A549 (cell line): ENCODE results near the gene LRFN4. TPM values are rescaled to one million over a fixed set of nuclear protein-coding genes. Genes with fewer than 3 reads are reported as not detected.

Experiments used
- ATAC-seq, 2 experiments: fragments of 200-7000 bp in 1 of 2; fragments of >200 bp in 1 of 2; cut with Nextera tagmentation in 1 of 2; cut with Tn5 transposase in 1 of 2; 3 replicates each; pipeline versions ENCODE4 v1.8.0 to v1.9.1; 2018 to 2020; ENCODE audit warnings: mild to moderate bottlenecking in 1 of 2, moderate library complexity in 1 of 2
- CTCF ChIA-PET: fragments of 300-600 bp; sonication (Branson Sonifier 250); formaldehyde crosslinking; extraction: SDS; loops from one replicate; lab custom pipeline; 2021; ENCODE audit warnings: antibody characterized with exemption, inconsistent platforms; lab: Yijun Ruan, JAX
- POLR2A ChIA-PET: fragments of 350-600 bp; formaldehyde crosslinking; extraction: SDS; loops from one replicate; lab custom pipeline; 2021; ENCODE audit warnings: antibody characterized with exemption, inconsistent platforms; lab: Yijun Ruan, JAX
- DNase-seq, 2 experiments: peaks; one replicate each; pipeline versions ENCODE4 v3.0.0 to v3.0.0-alpha.2; 2011 to 2016; ENCODE audit warnings: low read depth in 1 of 2, low spot score in 1 of 2
- FAIRE-seq: peaks from 2 replicates; lab custom pipeline; 2011; peaks lifted over from hg19 to GRCh38; lab: Jason Lieb, UNC
- H3K27ac ChIP-seq, 2 experiments: fragments of >200 bp; sonication (Bioruptor Twin); formaldehyde crosslinking; 3 replicates each; pipeline ENCODE4 v1.5.1; 2016 to 2017
- H3K4me1 ChIP-seq: fragments of >200 bp; sonication (Bioruptor Twin); formaldehyde crosslinking; 3 replicates; pipeline ENCODE4 v1.6.1; 2016
- H3K4me2 ChIP-seq: fragments of >200 bp; sonication (Bioruptor Twin); formaldehyde crosslinking; 3 replicates; pipeline ENCODE4 v1.6.1; 2016
- H3K4me3 ChIP-seq: fragments of >200 bp; sonication (Bioruptor Twin); formaldehyde crosslinking; 3 replicates; pipeline ENCODE4 v1.5.1; 2016
- H3K9me3 ChIP-seq: fragments of >200 bp; sonication (Bioruptor Twin); formaldehyde crosslinking; 3 replicates; pipeline ENCODE4 v1.6.1; 2016
- BCL3 ChIP-seq: fragments of >200 bp; sonication (Bioruptor Twin); formaldehyde crosslinking; IDR thresholded peaks from 3 replicates; pipeline ENCODE4 v1.6.1; 2016
- CHD2 ChIP-seq: fragments of 150-350 bp; IDR thresholded peaks from 2 replicates; pipeline ENCODE4 v1.6.1; 2014; ENCODE audit warnings: low read length; ENCODE audit not compliant: partially characterized antibody
- CHD4 ChIP-seq: fragments of 200-600 bp; sonication (generic); IDR thresholded peaks from 2 replicates; pipeline ENCODE4 v1.6.1; 2016; ENCODE audit warnings: antibody characterized with exemption, mild to moderate bottlenecking, borderline replicate concordance
- E2F6 ChIP-seq: IDR thresholded peaks from 2 replicates; pipeline ENCODE4 v1.6.1; 2012; ENCODE audit warnings: low read depth, borderline replicate concordance
- EHF ChIP-seq: fragments of 250-450 bp; sonication (Bioruptor Pico); IDR thresholded peaks from 2 replicates; pipeline ENCODE4 v1.5.0; 2020; ENCODE audit warnings: mild to moderate bottlenecking
- HMGXB4 ChIP-seq: fragments of 250-450 bp; sonication (Bioruptor Pico); IDR thresholded peaks from 2 replicates; pipeline ENCODE4 v1.5.0; 2021; ENCODE audit warnings: mild to moderate bottlenecking, moderate library complexity, borderline replicate concordance
- HOXA7 ChIP-seq: fragments of 250-450 bp; sonication (Bioruptor Pico); IDR thresholded peaks from 2 replicates; pipeline ENCODE4 v1.5.0; 2020; ENCODE audit warnings: mild to moderate bottlenecking, moderate library complexity
- JUN ChIP-seq, 2 experiments: fragments of >200 bp; sonication (Bioruptor Twin); formaldehyde crosslinking; IDR thresholded peaks; 2 replicates in 1 of 2; 3 replicates in 1 of 2; pipeline ENCODE4 v1.6.1; 2016 to 2017
- KDM5A ChIP-seq: fragments of 200-600 bp; sonication (generic); IDR thresholded peaks from 2 replicates; pipeline ENCODE4 v1.6.1; 2016; ENCODE audit warnings: antibody characterized with exemption, mild to moderate bottlenecking
- PBX3 ChIP-seq: IDR thresholded peaks from 2 replicates; pipeline ENCODE4 v1.6.1; 2012
- PHF8 ChIP-seq: fragments of 200-600 bp; sonication (generic); IDR thresholded peaks from 2 replicates; pipeline ENCODE4 v1.6.1; 2016; ENCODE audit warnings: low read depth, mild to moderate bottlenecking, antibody characterized with exemption, moderate library complexity, borderline replicate concordance
- POLR2A ChIP-seq: IDR thresholded peaks from 2 replicates; pipeline ENCODE4 v1.6.1; 2012; ENCODE audit warnings: mild to moderate bottlenecking, low read length
- POLR2AphosphoS2 ChIP-seq: conservative IDR thresholded peaks from 2 replicates; pipeline ENCODE4 v1.6.1; 2012; ENCODE audit warnings: low read length, improper control_type of control experiment, inconsistent platforms
- RAD21 ChIP-seq, 2 experiments: fragments of >200 bp in 1 of 2; sonication (Bioruptor Twin) in 1 of 2; formaldehyde crosslinking in 1 of 2; IDR thresholded peaks in 1 of 2; conservative IDR thresholded peaks in 1 of 2; 2 replicates in 1 of 2; 3 replicates in 1 of 2; pipeline ENCODE4 v1.6.1; 2012 to 2018; ENCODE audit warnings: inconsistent platforms in 1 of 2
- REST ChIP-seq: fragments of 200-600 bp; sonication (generic); IDR thresholded peaks from 2 replicates; pipeline ENCODE4 v1.6.1; 2016; ENCODE audit warnings: antibody characterized with exemption, mild to moderate bottlenecking, moderate library complexity
- SREBF2 ChIP-seq: fragments of 450-650 bp; IDR thresholded peaks from 2 replicates; pipeline ENCODE4 v1.6.1; 2014; ENCODE audit warnings: mild to moderate bottlenecking, moderate library complexity
- ZC3H11A ChIP-seq: fragments of 450-650 bp; IDR thresholded peaks from 2 replicates; pipeline ENCODE4 v1.6.1; 2014; ENCODE audit warnings: antibody characterized with exemption, mild to moderate bottlenecking
- ZSCAN20 ChIP-seq: fragments of 250-450 bp; sonication (Bioruptor Pico); IDR thresholded peaks from 2 replicates; pipeline ENCODE4 v1.8.0; 2022; ENCODE audit warnings: mild to moderate bottlenecking, moderate library complexity
- WGBS: methylation state at CpG from one replicate; pipeline ENCODE4 v1.1.6; 2017; ENCODE audit errors: missing lambda C conversion rate; 5-methylcytosine and 5-hydroxymethylcytosine counted together
- polyA plus RNA-seq, 4 experiments: library from polyadenylated mRNA; depleted of rRNA in 3 of 4; stranded (reverse); fragments of >200 nt; fragmentation: RNase III in 1 of 4; extraction: RNeasy Plus Mini Kit Qiagen cat#74134 plus additional on column Dnase treatment in 1 of 4; gene quantifications; 2 replicates in 3 of 4; 3 replicates in 1 of 4; pipeline ENCODE4 v1.2.3, GENCODE V29; 2011 to 2017

Gene LRFN4
- polyA plus RNA-seq, 2 of the 4 experiments (the other 2 are of a cell fraction) = 8.8 to 50.0 TPM

- no peak for ATAC-seq
- WGBS = 78% methylated on average over 7 of the region's 7 CpGs
- TF ChIP-seq POLR2A (no peak), POLR2AphosphoS2 (peak; percentile 68; the same call in 1 of the 2 replicates), PBX3 (no peak)
- TF ChIP-seq, all 56 proteins: peak for 1
- ChIA-PET CTCF (interaction anchor here (0.8 to 5.5 kb wide), 7 partner anchors 7 to 164 kb away, joined by 3 to 30 read pairs (median 6); partner anchors contain the start of gene RBM4B), POLR2A (interaction anchor here (0.5 kb wide), 1 partner anchor 354 kb away, joined by 3 read pairs; no protein-coding TSS in a partner anchor)
- H3K9me3 ChIP-seq = no peaks in the 10 kb centered on the region
- H3K4me3 ChIP-seq = peak overlapping the region; percentile 95
- peaks cover 43% of the 10 kb centered on the region for H3K4me1 ChIP-seq
- no peak for DNase-seq
- H3K27ac ChIP-seq = peak overlapping the region; percentile 98 to 99
- peak overlapping the region; percentile 95 for H3K4me2 ChIP-seq
- no peak for FAIRE-seq
These were observed 15.0 kb upstream of the LRFN4 start for GRCh38 chr11:66841861-66842260.

- H3K4me3 ChIP-seq = peak overlapping the region; percentile 95
- H3K4me2 ChIP-seq = peak overlapping the region; percentile 95
- peak in 1 of 2 experiments; percentile 13; a peak in 2 of 6 replicates for ATAC-seq
- peak overlapping the region; percentile 98 to 99 for H3K27ac ChIP-seq
- TF ChIP-seq REST = 0 out of 2 replicates have a peak, but pooled peaks have one; percentile 1
- no peak for TF ChIP-seq PHF8
- TF ChIP-seq CHD4 = no peak
- TF ChIP-seq HOXA7 (CRISPR knock-in tag) = no peak
- TF ChIP-seq SREBF2 = no peak
- TF ChIP-seq E2F6 = no peak
- no peak for TF ChIP-seq POLR2AphosphoS2
- ChIA-PET CTCF (interaction anchor here (0.5 to 5.5 kb wide), 6 partner anchors 8 to 165 kb away, joined by 3 to 30 read pairs (median 10); partner anchors contain the start of gene RBM4B), POLR2A (interaction anchor here (1.0 to 4.9 kb wide), 8 partner anchors 8 to 297 kb away, joined by 3 to 53 read pairs (median 4); partner anchors contain the start of gene RBM4)
- no peaks in the 10 kb centered on the region for H3K9me3 ChIP-seq
- peaks cover 45% of the 10 kb centered on the region for H3K4me1 ChIP-seq
- no peak for FAIRE-seq
- WGBS = 1% methylated on average over 11 of the region's 11 CpGs
- no peak for DNase-seq
These were observed 14.4 kb upstream of the LRFN4 start for GRCh38 chr11:66842501-66842895.

GRCh38 chr11:66842896-66843775 lies 13.7 kb upstream of the LRFN4 start, which contains the start of gene RCE1:
RCE1 (plus strand) TSS chr11:66843441; CDS start chr11:66843456, 15 bp downstream.
- ATAC-seq (peak; percentile 74 to 79), DNase-seq (peak; percentile 78 to 93)
- TF ChIP-seq ZC3H11A (no peak), SREBF2 (no peak), E2F6 (0 out of 2 replicates have a peak, but pooled peaks have one; percentile 17), EHF (CRISPR knock-in tag) (0 out of 2 replicates have a peak, but pooled peaks have one; percentile 40), HMGXB4 (CRISPR knock-in tag) (0 out of 2 replicates have a peak, but pooled peaks have one; percentile 10), CHD2 (no peak), KDM5A (peak; percentile 87), BCL3 (peak; percentile 90), RAD21 (conservative IDR thresholded peaks at IDR 0.05 in 1 of 2, IDR thresholded peaks at IDR 0.05 in 1 of 2) (peak in 1 of 2 experiments; percentile 31; a peak in 2 of 5 replicates), JUN (IDR thresholded peaks at IDR 0.05) (peak; percentile 90 to 96), POLR2AphosphoS2 (peak; percentile 76; the same call in 1 of the 2 replicates), ZSCAN20 (CRISPR knock-in tag) (no peak)

More at GRCh38 chr11:66842896-66843775, 13.7 kb upstream of the LRFN4 start, which contains the start of gene RCE1:
- H3K4me3 ChIP-seq = peak within 1 kb of the TSS; percentile 95
- no peaks in the 10 kb centered on the region for H3K9me3 ChIP-seq
- H3K4me1 ChIP-seq = peaks cover 45% of the 10 kb centered on the region
- H3K27ac ChIP-seq = peak within 1 kb of the TSS; percentile 98 to 99
- CTCF ChIA-PET = interaction anchor here (0.5 to 5.5 kb wide), 11 partner anchors 8 to 429 kb away, joined by 3 to 30 read pairs (median 6); partner anchors contain the start of genes C11orf86 and MRPL11
- WGBS = 3% methylated on average over 12 of the region's 98 CpGs
- FAIRE-seq = no peak
- POLR2A ChIA-PET = interaction anchor here (0.6 to 4.9 kb wide), 18 partner anchors 9 to 445 kb away, joined by 3 to 53 read pairs (median 4); partner anchors contain the start of genes RBM4, RBM4B and SYT12
- peak within 1 kb of the TSS; percentile 99 for H3K4me2 ChIP-seq
